Right lobe of liver (tissue), 6 donors: ENCODE measurements around the gene P2RY13. TPM values are rescaled to one million over a fixed set of nuclear protein-coding genes. Genes with fewer than 3 reads are reported as not detected.

Experiments used
- ATAC-seq, 4 donors: fragments of 200-7000 bp; cut with Tn5 transposase; one replicate each; pipeline ENCODE4 v1.9.1; 2020; ENCODE audit warnings: mild to moderate bottlenecking in 4 of 4, moderate library complexity in 4 of 4
- DNase-seq, 3 donors: peaks; one replicate each; pipeline ENCODE4 v3.0.0-alpha.2; 2020
- H3K27ac ChIP-seq, 3 donors: fragments of 200-600 bp; one replicate each; pipeline ENCODE4 v1.8.0; 2022
- H3K27me3 ChIP-seq, 2 donors: fragments of 200-600 bp; one replicate each; pipeline ENCODE4 v1.8.0; 2022
- H3K36me3 ChIP-seq, 4 donors: fragments of 200-600 bp; sonication (generic) in 1 of 4; one replicate each; pipeline versions ENCODE4 v1.5.1 to v1.8.0; 2017 to 2022; ENCODE audit warnings: control low read depth in 1 of 4
- H3K4me1 ChIP-seq, 4 donors: fragments of 200-600 bp; sonication (generic) in 1 of 4; one replicate each; pipeline versions ENCODE4 v1.5.1 to v1.8.0; 2017 to 2022; ENCODE audit warnings: control low read depth in 1 of 4
- H3K4me3 ChIP-seq, 3 donors: fragments of 200-600 bp; one replicate each; pipeline ENCODE4 v1.8.0; 2022
- H3K9me3 ChIP-seq, 4 donors: fragments of 200-600 bp; sonication (generic) in 1 of 4; one replicate each; pipeline versions ENCODE4 v1.5.1 to v1.8.0; 2017 to 2022; ENCODE audit warnings: control low read depth in 1 of 4
- CTCF ChIP-seq, 4 donors: fragments of 200-600 bp in 3 of 4; fragments of 450-650 bp in 1 of 4; IDR thresholded peaks; one replicate each; pipeline versions ENCODE4 v1.5.1 to v1.8.0; 2016 to 2022; ENCODE audit warnings: antibody characterized with exemption in 4 of 4, mild to moderate bottlenecking in 2 of 4
- POLR2A ChIP-seq: fragments of 450-650 bp; IDR thresholded peaks from one replicate; pipeline ENCODE4 v1.6.1; 2017; ENCODE audit warnings: antibody characterized with exemption, mild to moderate bottlenecking
- WGBS: methylation state at CpG from one replicate; pipeline ENCODE4 v1.1.6; 2018; ENCODE audit warnings: low coverage, low lambda C conversion rate; ENCODE audit not compliant: insufficient coverage; ENCODE audit errors: missing lambda C conversion rate; 5-methylcytosine and 5-hydroxymethylcytosine counted together
- intact Hi-C, 2 donors: fragments of 100-400 bp; cut with DNase I; formaldehyde crosslinking; loops; one replicate each; pipeline versions ENCODE4 v1.11.2 to v1.14.1; 2022
- total RNA-seq, 6 experiments: library from RNA; depleted of rRNA in 2 of 6; stranded (reverse); fragments of >200 nt in 2 of 6; fragmentation: NEBNext Ultra II Directional in 3 of 6; extraction: Animal tissue kit (Norgen Biotek cat#: 25700) in 3 of 6; gene quantifications; one replicate each; pipeline versions ENCODE4 v1.1.0 to v1.2.4, GENCODE V29; 2016 to 2023
- donor health status: DM: no; HTN: yes; CAD: no.
- donor health status: DM: no; HTN: no; CAD: no.
- donor health status: DM: no; HTN: no; CAD: no.
- donor health status: DM: no; HTN: yes; CAD: no.
- donor health status: DM: no; HTN: yes; CAD: no.

P2RY13 gene
- total RNA-seq, 6 experiments from 2014 or later: 0.95 to 4.8 (median 1.9) TPM

DNA sequence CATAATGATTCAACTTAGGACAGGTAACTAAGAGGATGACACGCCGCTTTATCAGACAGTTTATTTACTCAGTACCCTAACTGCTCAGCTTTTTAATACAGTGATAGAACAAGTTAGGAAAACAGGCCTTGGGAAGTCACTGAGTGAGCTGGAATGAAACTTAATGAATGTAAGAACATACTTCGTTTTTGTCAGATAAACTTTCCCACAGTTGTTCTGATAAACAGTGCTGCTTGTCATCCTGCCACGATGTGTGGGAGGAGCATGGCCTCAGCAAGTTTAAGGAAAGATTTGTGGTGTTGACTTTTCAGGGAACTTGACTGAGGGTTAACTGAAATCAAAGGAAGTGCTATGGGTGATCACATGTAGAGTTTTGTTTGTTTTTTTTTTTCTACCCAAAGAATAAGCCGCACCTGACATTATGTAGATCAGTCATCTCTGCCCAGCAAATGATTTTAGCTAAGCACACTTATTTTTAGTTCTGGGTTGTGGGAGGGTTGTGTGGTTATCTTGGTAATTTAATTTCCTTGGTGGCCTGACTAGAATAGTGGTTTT lies 45.4 kb downstream of the P2RY13 start:
- no peak for TF ChIP-seq CTCF (IDR thresholded peaks at IDR 0.05)
- no peak for TF ChIP-seq POLR2A
- intact Hi-C loops: loop anchor here in 1 of 2 donors (10.0 kb wide), 1 partner anchor 119 kb away; no protein-coding TSS in a partner anchor
- H3K9me3 ChIP-seq: no peaks in the 10 kb centered on the region
- peak in 1 of 3 donors; percentile 29 for DNase-seq
- H3K4me1 ChIP-seq: no peaks in the 10 kb centered on the region
- H3K27ac ChIP-seq: no peak overlapping the region
- H3K36me3 ChIP-seq: no peaks in the 10 kb centered on the region
- ATAC-seq: peak; percentile 24 to 85 (median 58)
- no peak overlapping the region for H3K4me3 ChIP-seq
- no peaks in the 10 kb centered on the region for H3K27me3 ChIP-seq
- WGBS: 29% methylated on average over 5 of the region's 5 CpGs

- no peak for DNase-seq
- Histone ChIP-seq H3K4me1 (no peaks in the 10 kb centered on the region), H3K9me3 (no peaks in the 10 kb centered on the region), H3K36me3 (no peaks in the 10 kb centered on the region), H3K27me3 (no peaks in the 10 kb centered on the region), H3K4me3 (no peak overlapping the region), H3K27ac (no peak overlapping the region)
- ATAC-seq: no peak
- 46% methylated on average over 4 of the region's 4 CpGs for WGBS
- intact Hi-C loops: loop anchor here in 1 of 2 donors (10.0 kb wide), 1 partner anchor 119 kb away; no protein-coding TSS in a partner anchor
- TF ChIP-seq POLR2A (no peak), CTCF (IDR thresholded peaks at IDR 0.05) (no peak)
Measured at GRCh38 chr3:151283387-151283786, 46.0 kb downstream of the P2RY13 start.

- WGBS: 0% methylated on average over 1 of the region's 1 CpG
- no peak for TF ChIP-seq POLR2A
- TF ChIP-seq CTCF (IDR thresholded peaks at IDR 0.05): peak; percentile 58 to 86 (median 66)
- no peak for DNase-seq
- no peaks in the 10 kb centered on the region for H3K4me1 ChIP-seq
- no peaks in the 10 kb centered on the region for H3K9me3 ChIP-seq
- no peaks in the 10 kb centered on the region for H3K36me3 ChIP-seq
- ATAC-seq: peak; percentile 74 to 88 (median 84)
- H3K27ac ChIP-seq: no peak overlapping the region
- intact Hi-C loops: loop anchor here in 1 of 2 donors (10.0 kb wide), 1 partner anchor 118 kb away; no protein-coding TSS in a partner anchor
- no peaks in the 10 kb centered on the region for H3K27me3 ChIP-seq
- no peak overlapping the region for H3K4me3 ChIP-seq
Measured at GRCh38 chr3:151282921-151283320, 46.4 kb downstream of the P2RY13 start.

GRCh38 chr3:151281671-151282324 lies 47.6 kb downstream of the P2RY13 start:
- Histone ChIP-seq H3K27ac (no peak overlapping the region), H3K4me3 (no peak overlapping the region), H3K36me3 (no peaks in the 10 kb centered on the region), H3K9me3 (no peaks in the 10 kb centered on the region), H3K27me3 (no peaks in the 10 kb centered on the region), H3K4me1 (no peaks in the 10 kb centered on the region)
- ATAC-seq (no peak), DNase-seq (no peak)
- TF ChIP-seq POLR2A (no peak), CTCF (IDR thresholded peaks at IDR 0.05) (no peak)
- WGBS: 79% methylated on average over 9 of the region's 9 CpGs
- intact Hi-C loops: loop anchor here in 1 of 2 donors (10.0 kb wide), 1 partner anchor 117 kb away; no protein-coding TSS in a partner anchor
